ENCODE data around the gene STARD3NL.

- no peak for TF ChIP-seq CTCF (conservative IDR thresholded peaks at IDR 0.05; ENCODE audit: low read depth in 2 of 2)
- no peak for TF ChIP-seq POLR2AphosphoS5 (IDR thresholded peaks at IDR 0.05; ENCODE audit: low read depth)
- TF ChIP-seq NANOG (IDR thresholded peaks at IDR 0.05; ENCODE audit: borderline replicate concordance) = no peak
- TF ChIP-seq EZH2 (IDR thresholded peaks at IDR 0.05; ENCODE audit: low read depth, unreplicated experiment) = no peak
- no peak for TF ChIP-seq ZNF462 (CRISPR knock-in tag; IDR thresholded peaks at IDR 0.05)
- no peak for TF ChIP-seq REST (IDR thresholded peaks at IDR 0.05; ENCODE audit: unreplicated experiment)
- no peak for TF ChIP-seq EZH2phosphoT487 (IDR thresholded peaks at IDR 0.05; ENCODE audit: unreplicated experiment)
- TF ChIP-seq STAT1 (IDR thresholded peaks at IDR 0.05; ENCODE audit: unreplicated experiment) = no peak
- no peak for TF ChIP-seq CREB1 (CRISPR knock-in tag; IDR thresholded peaks at IDR 0.05; ENCODE audit: low read depth)
Observed at GRCh38 chr7:38179776-38180226, 1.8 kb downstream of the STARD3NL start.
